Activated CD8-positive, alpha-beta memory T cell treated with anti-CD3 and anti-CD28 coated beads, Interleukin-2, amount 50 U/mL, for 24 hours (primary cell): Measurements from ENCODE around the gene PARD3.

ENCODE experiments used
- DNase-seq: peaks from one replicate; pipeline ENCODE4 v3.0.0-alpha.2; 2020; ENCODE audit errors: extremely low read depth

The PARD3 gene

GRCh38 chr10:34622945-34623344 is 192.2 kb downstream of the PARD3 start:
- DNase-seq, result no peak

- no peak for DNase-seq
Observed at GRCh38 chr10:34618611-34619010, 196.5 kb downstream of the PARD3 start.

DNA sequence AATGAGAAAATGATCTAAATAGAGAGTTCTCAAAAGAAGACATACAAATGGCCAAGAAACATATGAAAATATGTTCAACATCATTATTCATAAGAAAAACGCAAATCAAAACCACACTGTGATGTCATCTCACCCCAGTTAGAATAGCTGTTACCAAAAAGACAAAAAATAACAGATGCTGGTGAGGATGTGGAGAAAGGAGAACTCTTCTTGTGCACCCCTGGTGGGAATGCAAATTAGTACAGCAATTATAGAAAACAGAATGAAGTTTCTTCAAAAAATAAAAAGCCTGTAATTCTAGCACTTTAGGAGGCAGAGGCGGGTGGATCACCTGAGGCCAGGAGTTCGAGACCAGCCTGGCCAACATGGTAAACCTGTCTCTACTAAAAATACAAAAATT is 199.3 kb downstream of the PARD3 start:
- DNase-seq, result no peak

DNA sequence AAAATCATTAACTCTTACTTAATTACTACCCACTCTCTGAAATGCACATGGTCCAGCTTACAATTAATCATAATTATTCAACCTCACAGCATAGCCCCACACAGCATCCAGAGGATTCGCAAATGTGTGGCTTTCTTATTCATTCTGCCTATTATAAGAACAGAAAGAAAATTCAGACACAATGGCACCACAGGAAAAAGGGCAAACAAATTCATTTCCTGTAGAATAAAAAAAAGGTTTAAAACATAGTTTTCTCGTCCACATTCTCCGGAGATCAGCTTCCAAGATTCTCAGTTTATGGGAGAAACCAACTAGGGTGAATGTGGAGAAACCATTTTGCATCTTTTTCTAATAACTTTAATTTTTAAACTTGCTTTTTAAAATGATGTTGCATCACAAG is 201.6 kb downstream of the PARD3 start:
- no peak for DNase-seq

- DNase-seq, result no peak
Observed at GRCh38 chr10:34612938-34613337, 202.2 kb downstream of the PARD3 start.

DNA sequence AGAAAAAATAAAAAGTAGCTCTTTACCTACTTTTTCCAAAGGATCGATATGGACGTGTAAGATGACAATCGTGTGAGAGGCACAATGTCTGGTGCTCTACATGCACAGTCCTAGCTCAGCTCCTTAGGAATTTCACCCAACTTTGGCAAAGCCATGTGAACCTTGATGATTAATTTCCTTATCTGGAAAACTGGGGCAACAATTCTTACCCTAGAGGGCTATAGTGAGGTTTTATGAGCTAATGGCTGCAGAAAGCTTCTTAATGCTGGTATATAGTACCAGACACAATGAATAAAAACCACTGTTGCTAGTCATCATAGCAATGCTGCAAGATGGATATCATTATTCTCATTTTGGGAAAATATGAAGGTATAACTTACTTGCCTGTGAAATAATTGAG is 202.7 kb downstream of the PARD3 start:
- DNase-seq, result no peak

- no peak for DNase-seq
Observed at GRCh38 chr10:34609287-34609940, 205.7 kb downstream of the PARD3 start.

DNA sequence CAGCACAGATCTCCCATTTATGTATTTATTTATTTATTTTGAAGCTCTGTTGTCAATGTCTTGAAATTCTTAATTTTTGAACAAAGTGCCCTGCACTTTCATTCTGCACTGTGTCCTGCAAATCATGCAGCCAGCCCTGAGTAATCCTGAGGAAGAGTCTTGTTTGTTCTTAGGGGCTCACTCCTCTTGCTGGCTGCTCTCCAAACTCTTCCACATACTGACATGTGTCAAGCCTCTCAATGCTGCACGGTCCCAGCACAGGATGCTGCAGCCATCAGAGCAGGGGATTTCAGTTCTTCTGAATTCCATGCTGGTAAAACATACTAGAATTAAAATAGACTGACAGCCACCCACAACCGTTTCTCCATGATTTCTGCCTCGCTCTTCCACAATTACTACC is 207.2 kb downstream of the PARD3 start:
- DNase-seq, result no peak

- DNase-seq, result no peak
Observed at GRCh38 chr10:34606890-34607289, 208.2 kb downstream of the PARD3 start.

DNA sequence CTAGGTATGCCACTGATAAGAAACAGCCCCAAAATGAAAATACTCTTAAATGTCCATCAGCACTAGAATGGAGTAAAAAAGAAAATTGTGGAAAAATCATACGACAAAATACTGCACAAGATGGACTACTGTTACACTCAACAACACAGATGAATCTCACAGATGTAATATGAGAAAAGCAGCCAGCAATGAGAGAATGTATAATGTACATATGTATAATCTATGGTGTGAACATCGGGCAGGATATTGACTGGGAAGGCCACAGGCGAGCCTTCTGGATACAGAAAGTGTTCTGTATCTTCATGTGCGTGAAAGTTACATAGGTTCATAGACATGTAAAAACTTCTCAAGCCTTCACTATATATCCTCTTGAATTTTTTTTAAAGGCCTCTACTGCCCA is 212.6 kb downstream of the PARD3 start:
- DNase-seq, result no peak

DNA sequence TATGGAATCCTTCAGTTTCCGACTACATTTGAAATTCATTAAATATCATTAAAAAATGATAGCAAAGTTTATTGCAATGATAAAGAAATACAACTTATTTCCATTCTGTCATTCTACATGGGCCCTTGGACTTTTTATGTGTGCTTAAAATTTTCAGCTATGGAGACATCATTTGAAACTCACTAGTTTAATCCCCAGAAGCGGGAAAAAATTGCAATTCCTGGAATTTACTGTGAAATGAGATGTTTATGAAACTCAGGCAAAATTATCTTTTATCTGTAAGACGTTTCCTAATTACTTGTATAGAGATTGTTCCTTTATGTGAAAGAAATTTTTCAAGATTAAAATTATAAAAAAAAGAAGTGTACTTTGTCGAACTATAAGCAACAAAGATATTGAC is 213.4 kb downstream of the PARD3 start:
- DNase-seq, result no peak

- no peak for DNase-seq
Observed at GRCh38 chr10:34599026-34599795, 215.9 kb downstream of the PARD3 start.

- DNase-seq, result no peak
Observed at GRCh38 chr10:34596351-34596750, 218.7 kb downstream of the PARD3 start.

GRCh38 chr10:34593930-34594329 is 221.2 kb downstream of the PARD3 start:
- no peak for DNase-seq

GRCh38 chr10:34593374-34593890 is 221.7 kb downstream of the PARD3 start:
- DNase-seq, result no peak

DNA sequence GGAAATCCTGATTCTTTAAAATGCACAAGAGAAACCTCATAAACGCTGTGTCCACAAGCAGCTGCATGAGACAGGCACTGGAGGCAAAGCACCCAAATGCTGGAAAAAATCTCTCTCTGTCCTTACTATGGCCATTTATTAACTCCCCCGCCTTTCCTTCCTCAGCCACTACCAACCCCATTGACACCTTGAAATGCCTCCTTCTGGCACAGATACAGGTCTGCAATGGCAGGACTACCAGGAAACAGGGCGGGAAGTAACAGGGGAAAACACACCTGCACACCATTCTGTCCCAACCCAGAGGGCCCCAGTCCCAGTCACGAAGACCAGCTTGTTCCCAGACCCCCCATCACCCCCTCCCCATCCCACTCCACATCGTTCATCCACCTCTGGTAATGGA is 224.3 kb downstream of the PARD3 start:
- no peak for DNase-seq

- DNase-seq, result no peak
Observed at GRCh38 chr10:34589275-34589674, 225.8 kb downstream of the PARD3 start.

GRCh38 chr10:34587680-34588019 is 227.4 kb downstream of the PARD3 start:
- no peak for DNase-seq

GRCh38 chr10:34587002-34587679 is 228.0 kb downstream of the PARD3 start:
- no peak for DNase-seq

- DNase-seq, result no peak
Observed at GRCh38 chr10:34585422-34586112, 229.5 kb downstream of the PARD3 start.

- no peak for DNase-seq
Observed at GRCh38 chr10:34584164-34584563, 230.9 kb downstream of the PARD3 start.

DNA sequence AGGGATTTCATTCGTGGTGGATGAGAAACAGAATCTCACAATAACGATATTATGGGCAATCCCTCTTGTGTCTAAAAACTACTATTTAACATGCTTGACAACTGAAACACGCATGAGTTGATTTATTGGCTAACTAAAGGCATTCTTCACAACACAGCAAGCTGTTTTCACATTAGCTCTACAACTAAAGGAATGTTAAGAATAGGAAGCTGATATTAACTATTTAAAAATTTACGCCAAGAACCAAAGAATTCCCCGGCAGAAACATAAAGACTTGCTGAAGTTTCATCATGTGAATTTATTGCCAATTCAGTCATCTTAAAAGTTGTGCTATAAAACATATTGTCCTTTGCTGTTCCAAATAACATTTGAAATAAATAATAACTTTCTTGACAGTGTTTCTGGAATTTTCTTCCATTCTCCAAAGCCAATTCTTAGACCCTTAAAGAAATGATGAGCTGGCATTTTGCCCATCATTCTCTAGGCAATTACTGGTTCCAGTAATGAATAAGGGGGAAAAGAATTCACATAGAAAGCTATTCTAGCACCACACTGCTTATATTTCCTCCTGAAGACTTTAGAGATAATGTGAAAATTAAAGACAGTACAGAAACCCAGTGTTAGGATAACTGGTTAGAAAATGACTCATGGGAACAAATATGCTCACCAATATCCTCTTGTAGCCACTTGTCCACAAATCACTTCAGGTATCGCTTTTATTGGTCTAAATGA is 233.1 kb downstream of the PARD3 start:
- DNase-seq, result no peak
